Activated CD4-positive, alpha-beta memory T cell treated with anti-CD3 and anti-CD28 coated beads for 36 hours (primary cell): ENCODE measurements around the gene SMCO3. TPM values are rescaled to one million over a fixed set of nuclear protein-coding genes. Genes with fewer than 3 reads are reported as not detected.

Experiments used
- CTCF ChIA-PET: fragments of 350-600 bp; sonication (Branson Sonifier 250); formaldehyde crosslinking; loops from one replicate; lab custom pipeline; 2021; ENCODE audit warnings: antibody characterized with exemption, inconsistent platforms; lab: Charles Lee
- POLR2A ChIA-PET: fragments of 350-600 bp; sonication (Branson Sonifier 250); formaldehyde crosslinking; loops from one replicate; lab custom pipeline; 2021; ENCODE audit warnings: antibody characterized with exemption; lab: Charles Lee
- DNase-seq: peaks from one replicate; pipeline ENCODE4 v3.0.0-alpha.2; 2020
- H3K27ac Mint-ChIP-seq: one replicate; pipeline ENCODE4 v1.8.0; 2021; ENCODE audit warnings: mixed read lengths
- H3K27me3 Mint-ChIP-seq: one replicate; pipeline ENCODE4 v1.8.0; 2021; ENCODE audit warnings: mixed read lengths
- H3K36me3 Mint-ChIP-seq: one replicate; pipeline ENCODE4 v1.8.0; 2021; ENCODE audit warnings: mixed read lengths
- H3K4me1 Mint-ChIP-seq: one replicate; pipeline ENCODE4 v1.8.0; 2021; ENCODE audit warnings: low read depth, mixed read lengths
- H3K4me3 Mint-ChIP-seq: one replicate; pipeline ENCODE4 v1.8.0; 2021; ENCODE audit warnings: mild to moderate bottlenecking, mixed read lengths
- H3K9me3 Mint-ChIP-seq: one replicate; pipeline ENCODE4 v1.8.0; 2021; ENCODE audit warnings: mixed read lengths
- intact Hi-C: fragments of 100-400 bp; cut with micrococcal nuclease; formaldehyde crosslinking; loops from one replicate; pipeline ENCODE4 v1.15.1; 2023
- total RNA-seq, 2 experiments: library from RNA; stranded (reverse); gene quantifications; one replicate each; pipeline ENCODE4 v1.2.3, GENCODE V29; 2021

The SMCO3 gene
- total RNA-seq, 2 experiments from 2014 or later, result not detected

- intact Hi-C loops, result loop anchor here (2.0 kb wide), 1 partner anchor 376 kb away; the partner anchor contains the start of gene RERG
- Mint-ChIP-seq H3K9me3 (no peaks in the 10 kb centered on the region), H3K36me3 (no peaks in the 10 kb centered on the region), H3K27ac (no peak overlapping the region), H3K4me1 (no peaks in the 10 kb centered on the region), H3K4me3 (no peak overlapping the region), H3K27me3 (peaks cover 5% of the 10 kb centered on the region)
- ChIA-PET POLR2A (no interaction called here), CTCF (interaction anchor here (0.6 to 7.0 kb wide), 8 partner anchors 9 to 425 kb away, joined by 3 to 121 read pairs (median 5); partner anchors contain the start of gene RERG)
- no peak for DNase-seq
These were observed 30.4 kb upstream of the SMCO3 start for GRCh38 chr12:14844401-14844800.

GRCh38 chr12:14843425-14843887 is 29.5 kb upstream of the SMCO3 start, which contains the start of gene ART4:
Gene ART4 (minus strand): TSS chr12:14843526. CDS start chr12:14843113, 413 bp downstream.
- H3K4me1 Mint-ChIP-seq, result no peaks in the 10 kb centered on the region
- H3K9me3 Mint-ChIP-seq, result no peaks in the 10 kb centered on the region
- H3K27ac Mint-ChIP-seq, result no peak within 1 kb of the TSS
- ChIA-PET CTCF (interaction anchor here (2.0 to 7.0 kb wide), 2 partner anchors 151 to 154 kb away, joined by 6 to 121 read pairs; no protein-coding TSS in a partner anchor), POLR2A (no interaction called here)
- peaks cover 6% of the 10 kb centered on the region for H3K27me3 Mint-ChIP-seq
- intact Hi-C loops, result no loop called here
- H3K4me3 Mint-ChIP-seq, result no peak within 1 kb of the TSS
- H3K36me3 Mint-ChIP-seq, result no peaks in the 10 kb centered on the region
- no peak for DNase-seq

GRCh38 chr12:14842315-14842714 is 28.3 kb upstream of the SMCO3 start:
- H3K4me3 Mint-ChIP-seq, result no peak overlapping the region

GRCh38 chr12:14841761-14842160 is 27.8 kb upstream of the SMCO3 start:
- H3K4me3 Mint-ChIP-seq, result no peak overlapping the region
- H3K27ac Mint-ChIP-seq, result no peak overlapping the region
- ChIA-PET CTCF (no interaction called here), POLR2A (no interaction called here)
- intact Hi-C loops, result no loop called here
- no peaks in the 10 kb centered on the region for H3K4me1 Mint-ChIP-seq
- peaks cover 9% of the 10 kb centered on the region for H3K27me3 Mint-ChIP-seq
- DNase-seq, result no peak
- no peaks in the 10 kb centered on the region for H3K36me3 Mint-ChIP-seq
- H3K9me3 Mint-ChIP-seq, result no peaks in the 10 kb centered on the region

More at GRCh38 chr12:14842315-14842714, 28.3 kb upstream of the SMCO3 start:
- H3K4me1 Mint-ChIP-seq, result no peaks in the 10 kb centered on the region
- ChIA-PET POLR2A (no interaction called here), CTCF (interaction anchor here (7.0 kb wide), 1 partner anchor 152 kb away, joined by 121 read pairs; no protein-coding TSS in a partner anchor)
- H3K27me3 Mint-ChIP-seq, result peaks cover 7% of the 10 kb centered on the region
- intact Hi-C loops, result no loop called here
- no peak for DNase-seq
- no peaks in the 10 kb centered on the region for H3K36me3 Mint-ChIP-seq
- H3K27ac Mint-ChIP-seq, result no peak overlapping the region
- H3K9me3 Mint-ChIP-seq, result no peaks in the 10 kb centered on the region

- intact Hi-C loops, result no loop called here
- H3K36me3 Mint-ChIP-seq, result no peaks in the 10 kb centered on the region
- H3K27me3 Mint-ChIP-seq, result peaks cover 9% of the 10 kb centered on the region
- no peak for DNase-seq
- POLR2A ChIA-PET, result no interaction called here
- H3K9me3 Mint-ChIP-seq, result no peaks in the 10 kb centered on the region
- H3K27ac Mint-ChIP-seq, result no peak overlapping the region
- no peak overlapping the region for H3K4me3 Mint-ChIP-seq
- CTCF ChIA-PET, result interaction anchor here (0.8 to 2.1 kb wide), 2 partner anchors 121 to 155 kb away, joined by 3 to 6 read pairs; no protein-coding TSS in a partner anchor
- H3K4me1 Mint-ChIP-seq, result no peaks in the 10 kb centered on the region
These were observed 26.6 kb upstream of the SMCO3 start for GRCh38 chr12:14840616-14841015.

GRCh38 chr12:14839262-14839661 is 25.3 kb upstream of the SMCO3 start:
- Mint-ChIP-seq H3K36me3 (no peaks in the 10 kb centered on the region), H3K4me1 (no peaks in the 10 kb centered on the region)
- CTCF ChIA-PET, result interaction anchor here (2.1 kb wide), 1 partner anchor 156 kb away, joined by 6 read pairs; no protein-coding TSS in a partner anchor

GRCh38 chr12:14836336-14837210 is 22.6 kb upstream of the SMCO3 start:
- CTCF ChIA-PET, result interaction anchor here (0.8 to 1.5 kb wide), 2 partner anchors 9 to 158 kb away, joined by 3 to 7 read pairs; no protein-coding TSS in a partner anchor
- DNase-seq, result no peak
- no peak overlapping the region for H3K27ac Mint-ChIP-seq
- H3K36me3 Mint-ChIP-seq, result no peaks in the 10 kb centered on the region
- intact Hi-C loops, result no loop called here
- H3K4me3 Mint-ChIP-seq, result no peak overlapping the region
- peaks cover 16% of the 10 kb centered on the region for H3K27me3 Mint-ChIP-seq
- H3K4me1 Mint-ChIP-seq, result no peaks in the 10 kb centered on the region
- H3K9me3 Mint-ChIP-seq, result no peaks in the 10 kb centered on the region
- POLR2A ChIA-PET, result no interaction called here

More at GRCh38 chr12:14839262-14839661, 25.3 kb upstream of the SMCO3 start:
- Mint-ChIP-seq H3K27ac (no peak overlapping the region), H3K4me3 (no peak overlapping the region), H3K27me3 (peaks cover 9% of the 10 kb centered on the region), H3K9me3 (no peaks in the 10 kb centered on the region)
- DNase-seq, result no peak
- intact Hi-C loops, result no loop called here
- POLR2A ChIA-PET, result no interaction called here

- ChIA-PET POLR2A (no interaction called here), CTCF (interaction anchor here (1.2 to 1.5 kb wide), 2 partner anchors 10 to 11 kb away, joined by 5 to 6 read pairs; no protein-coding TSS in a partner anchor)
- no peak for DNase-seq
- intact Hi-C loops, result no loop called here
- H3K27ac Mint-ChIP-seq, result no peak overlapping the region
- no peak overlapping the region for H3K4me3 Mint-ChIP-seq
- H3K9me3 Mint-ChIP-seq, result no peaks in the 10 kb centered on the region
- no peaks in the 10 kb centered on the region for H3K4me1 Mint-ChIP-seq
- H3K27me3 Mint-ChIP-seq, result peaks cover 13% of the 10 kb centered on the region
- H3K36me3 Mint-ChIP-seq, result no peaks in the 10 kb centered on the region
These were observed 20.5 kb upstream of the SMCO3 start for GRCh38 chr12:14834509-14834908.

GRCh38 chr12:14833952-14834351 is 20.0 kb upstream of the SMCO3 start:
- DNase-seq, result no peak
- intact Hi-C loops, result no loop called here
- Mint-ChIP-seq H3K9me3 (no peaks in the 10 kb centered on the region), H3K27me3 (peaks cover 12% of the 10 kb centered on the region), H3K4me3 (no peak overlapping the region), H3K36me3 (no peaks in the 10 kb centered on the region), H3K27ac (no peak overlapping the region), H3K4me1 (no peaks in the 10 kb centered on the region)
- ChIA-PET CTCF (interaction anchor here (1.5 to 1.7 kb wide), 2 partner anchors 12 kb away, joined by 4 to 5 read pairs; no protein-coding TSS in a partner anchor), POLR2A (no interaction called here)

- peaks cover 9% of the 10 kb centered on the region for H3K27me3 Mint-ChIP-seq
- intact Hi-C loops, result no loop called here
- H3K4me1 Mint-ChIP-seq, result no peaks in the 10 kb centered on the region
- ChIA-PET CTCF (interaction anchor here (1.2 to 1.7 kb wide), 3 partner anchors 13 to 388 kb away, joined by 3 to 5 read pairs (median 4); partner anchors contain the start of gene RERG), POLR2A (no interaction called here)
- no peaks in the 10 kb centered on the region for H3K36me3 Mint-ChIP-seq
- H3K27ac Mint-ChIP-seq, result no peak overlapping the region
- no peaks in the 10 kb centered on the region for H3K9me3 Mint-ChIP-seq
- no peak for DNase-seq
- H3K4me3 Mint-ChIP-seq, result no peak overlapping the region
These were observed 19.4 kb upstream of the SMCO3 start for GRCh38 chr12:14833336-14833735.

GRCh38 chr12:14828892-14829291 is 14.9 kb upstream of the SMCO3 start:
- Mint-ChIP-seq H3K4me1 (peaks cover 10% of the 10 kb centered on the region), H3K4me3 (no peak overlapping the region), H3K9me3 (no peaks in the 10 kb centered on the region), H3K27me3 (peaks cover 6% of the 10 kb centered on the region), H3K36me3 (no peaks in the 10 kb centered on the region), H3K27ac (no peak overlapping the region)
- ChIA-PET POLR2A (no interaction called here), CTCF (interaction anchor here (0.7 to 0.8 kb wide), 2 partner anchors 16 to 18 kb away, joined by 3 read pairs; no protein-coding TSS in a partner anchor)
- intact Hi-C loops, result no loop called here
- DNase-seq, result no peak

- CTCF ChIA-PET, result no interaction called here
- Mint-ChIP-seq H3K4me1 (peaks cover 20% of the 10 kb centered on the region), H3K36me3 (no peaks in the 10 kb centered on the region), H3K27me3 (peaks cover 4% of the 10 kb centered on the region), H3K27ac (no peak overlapping the region), H3K9me3 (no peaks in the 10 kb centered on the region), H3K4me3 (no peak overlapping the region)
- intact Hi-C loops, result no loop called here
- POLR2A ChIA-PET, result no interaction called here
- DNase-seq, result no peak
These were observed 13.1 kb upstream of the SMCO3 start for GRCh38 chr12:14827043-14827442.
